GM23338 (cell line): ENCODE data around the gene EIF4G3. TPM values are rescaled to one million over a fixed set of nuclear protein-coding genes. Genes with fewer than 3 reads are reported as not detected.
A peak's percentile ranks its signal among the peaks of the same experiment; 100 is the strongest.

ENCODE experiments used
- ATAC-seq: fragments of 200-7000 bp; cut with Tn5 transposase; 3 replicates; pipeline ENCODE4 v1.9.1; 2020
- DNase-seq: peaks from one replicate; pipeline ENCODE4 v3.0.0-alpha.2; 2015; ENCODE audit warnings: low spot score
- H2AFZ ChIP-seq: fragments of 200-600 bp; sonication (generic); 2 replicates; pipeline ENCODE4 v1.8.0; 2016; ENCODE audit warnings: antibody characterized with exemption, mild to moderate bottlenecking, moderate library complexity
- H3F3A ChIP-seq: fragments of 200-600 bp; sonication (generic); replicated peaks from 2 replicates; pipeline ENCODE4 v1.8.0; 2017; ENCODE audit warnings: antibody characterized with exemption, mixed run types, low read depth
- H3K27ac ChIP-seq: fragments of 200-600 bp; sonication (generic); 2 replicates; pipeline ENCODE4 v1.6.1; 2016; ENCODE audit warnings: low read depth
- H3K27me3 ChIP-seq: fragments of 200-600 bp; sonication (generic); 2 replicates; pipeline ENCODE4 v1.8.0; 2016; ENCODE audit warnings: mild to moderate bottlenecking, mixed run types, moderate library complexity; ENCODE audit not compliant: insufficient read depth
- H3K36me3 ChIP-seq: fragments of 200-600 bp; sonication (generic); 2 replicates; pipeline ENCODE4 v1.8.0; 2016; ENCODE audit warnings: mild to moderate bottlenecking; ENCODE audit not compliant: insufficient read depth
- H3K4me1 ChIP-seq: fragments of 200-600 bp; sonication (generic); 2 replicates; pipeline ENCODE4 v1.8.0; 2016; ENCODE audit warnings: mild to moderate bottlenecking, moderate library complexity; ENCODE audit not compliant: insufficient read depth
- H3K4me2 ChIP-seq: fragments of 200-600 bp; sonication (generic); 2 replicates; pipeline ENCODE4 v1.7.1; 2017; ENCODE audit warnings: mixed run types
- H3K4me3 ChIP-seq: fragments of 200-600 bp; sonication (generic); 2 replicates; pipeline ENCODE4 v1.6.1; 2016; ENCODE audit warnings: mixed run types
- H3K79me2 ChIP-seq: fragments of 200-600 bp; sonication (generic); replicated peaks from 2 replicates; pipeline ENCODE4 v1.8.0; 2017; ENCODE audit warnings: mild to moderate bottlenecking; ENCODE audit not compliant: insufficient read depth
- H3K9me2 ChIP-seq: fragments of 200-600 bp; sonication (generic); 2 replicates; pipeline ENCODE4 v1.8.0; 2017; ENCODE audit not compliant: insufficient read depth
- H4K20me1 ChIP-seq: fragments of 200-600 bp; sonication (generic); replicated peaks from 2 replicates; pipeline ENCODE4 v1.8.0; 2017; ENCODE audit warnings: mild to moderate bottlenecking; ENCODE audit not compliant: insufficient read depth
- H3K27ac Mint-ChIP-seq: 2 replicates; pipeline ENCODE4 v1.8.0; 2020; ENCODE audit warnings: inconsistent platforms, mild to moderate bottlenecking, moderate library complexity, mixed read lengths
- H3K27me3 Mint-ChIP-seq: 3 replicates; pipeline ENCODE4 v1.8.0; 2022; ENCODE audit warnings: low read depth, mild to moderate bottlenecking, moderate library complexity, mixed read lengths, inconsistent platforms; ENCODE audit not compliant: insufficient read depth, poor library complexity
- H3K36me3 Mint-ChIP-seq: 3 replicates; pipeline ENCODE4 v1.8.0; 2021; ENCODE audit warnings: low read depth, mild to moderate bottlenecking, inconsistent platforms, moderate library complexity, mixed read lengths
- H3K4me1 Mint-ChIP-seq: 3 replicates; pipeline ENCODE4 v1.8.0; 2020; ENCODE audit warnings: mild to moderate bottlenecking, inconsistent platforms, mixed read lengths
- H3K4me3 Mint-ChIP-seq: 3 replicates; pipeline ENCODE4 v1.8.0; 2021; ENCODE audit warnings: moderate library complexity, mild to moderate bottlenecking, inconsistent platforms, mixed read lengths
- H3K9me3 Mint-ChIP-seq: 3 replicates; pipeline ENCODE4 v1.8.0; 2020; ENCODE audit warnings: moderate library complexity, mild to moderate bottlenecking, inconsistent platforms, mixed read lengths
- CREB1 ChIP-seq: fragments of 250-450 bp; sonication (Bioruptor Pico); IDR thresholded peaks from 2 replicates; pipeline ENCODE4 v1.5.0; 2020; ENCODE audit warnings: low read depth, mild to moderate bottlenecking, moderate library complexity
- ETS1 ChIP-seq: IDR thresholded peaks from 2 replicates; pipeline ENCODE4 v1.6.1; 2016; ENCODE audit warnings: antibody characterized with exemption
- EZH2 ChIP-seq: fragments of 200-600 bp; sonication (generic); IDR thresholded peaks from one replicate; pipeline ENCODE4 v1.8.0; 2017; ENCODE audit warnings: antibody characterized with exemption, mild to moderate bottlenecking, low read depth; ENCODE audit not compliant: unreplicated experiment
- EZH2phosphoT487 ChIP-seq: fragments of 200-600 bp; sonication (generic); IDR thresholded peaks from one replicate; pipeline ENCODE4 v1.8.1; 2018; ENCODE audit warnings: antibody characterized with exemption; ENCODE audit not compliant: unreplicated experiment
- JUNB ChIP-seq: IDR thresholded peaks from one replicate; pipeline ENCODE4 v1.6.1; 2016; ENCODE audit warnings: antibody characterized with exemption; ENCODE audit not compliant: unreplicated experiment
- NANOG ChIP-seq: IDR thresholded peaks from 2 replicates; pipeline ENCODE4 v1.6.1; 2016; ENCODE audit warnings: antibody characterized with exemption, borderline replicate concordance
- STAT1 ChIP-seq: IDR thresholded peaks from one replicate; pipeline ENCODE4 v1.6.1; 2016; ENCODE audit warnings: antibody characterized with exemption; ENCODE audit not compliant: unreplicated experiment
- ZNF114 ChIP-seq: fragments of 250-450 bp; sonication (Bioruptor Pico); IDR thresholded peaks from 2 replicates; pipeline ENCODE4 v1.5.0; 2020; ENCODE audit warnings: mild to moderate bottlenecking, moderate library complexity
- ZNF331 ChIP-seq: fragments of 250-450 bp; sonication (Bioruptor Pico); IDR thresholded peaks from 2 replicates; pipeline ENCODE4 v1.5.0; 2020; ENCODE audit warnings: low read depth, mild to moderate bottlenecking, moderate library complexity
- ZNF462 ChIP-seq: fragments of 250-450 bp; sonication (Bioruptor Pico); IDR thresholded peaks from 2 replicates; pipeline ENCODE4 v1.5.0; 2020; ENCODE audit warnings: mild to moderate bottlenecking, moderate library complexity
- polyA plus RNA-seq: library from polyadenylated mRNA; unstranded; fragments of >200 nt; fragmentation: Nextera tagmentation; extraction: Ambion mirVana; gene quantifications from 2 replicates; pipeline ENCODE4 v1.2.1, GENCODE V29; 2016
- total RNA-seq: library from RNA; depleted of rRNA; stranded (reverse); fragments of >200 nt; shearing (Covaris generic); gene quantifications from 2 replicates; pipeline ENCODE4 v1.2.3, GENCODE V29; 2014

Gene EIF4G3
- total and polyA plus RNA-seq, 2 experiments from 2014 or later: 37.9 to 68.1 TPM

- TF ChIP-seq EZH2: no peak
- no peak for TF ChIP-seq STAT1
- no peak for TF ChIP-seq CREB1 (CRISPR knock-in tag)
- no peak for TF ChIP-seq ZNF331 (CRISPR knock-in tag)
- no peak for TF ChIP-seq ETS1
- TF ChIP-seq ZNF114 (CRISPR knock-in tag): no peak
Observed at GRCh38 chr1:20974951-20975350, 201.7 kb downstream of the EIF4G3 start (continued).

GRCh38 chr1:20974069-20974468, 202.6 kb downstream of the EIF4G3 start:
- ATAC-seq (no peak), DNase-seq (no peak)
- Histone ChIP-seq H2AFZ (no peak overlapping the region), H3K4me1 (no peaks in the 10 kb centered on the region), H3F3A (no peaks in the 10 kb centered on the region), H3K4me2 (no peak overlapping the region), H4K20me1 (peaks cover 8% of the 10 kb centered on the region; the same call in 1 of the 2 replicates), H3K4me3 (no peak overlapping the region), H3K79me2 (no peaks in the 10 kb centered on the region), H3K9me2 (no peaks in the 10 kb centered on the region), H3K27ac (peak overlapping the region; percentile 47; the same call in 1 of the 2 replicates), H3K27me3 (no peaks in the 10 kb centered on the region), H3K36me3 (peaks cover 17% of the 10 kb centered on the region; the same call in 1 of the 2 replicates)
- Mint-ChIP-seq H3K36me3 (peaks cover 20% of the 10 kb centered on the region), H3K27me3 (peaks cover 2% of the 10 kb centered on the region), H3K9me3 (no peaks in the 10 kb centered on the region), H3K27ac (no peak overlapping the region), H3K4me1 (no peaks in the 10 kb centered on the region), H3K4me3 (no peak overlapping the region)
- no peak for TF ChIP-seq JUNB
- no peak for TF ChIP-seq ZNF114 (CRISPR knock-in tag)
- no peak for TF ChIP-seq ETS1
- TF ChIP-seq EZH2: no peak
- no peak for TF ChIP-seq ZNF331 (CRISPR knock-in tag)
- no peak for TF ChIP-seq EZH2phosphoT487

- H3K79me2 ChIP-seq: no peaks in the 10 kb centered on the region
- H3K27ac Mint-ChIP-seq: no peak overlapping the region
Observed at GRCh38 chr1:20972855-20973254, 203.8 kb downstream of the EIF4G3 start.

More at GRCh38 chr1:20972855-20973254, 203.8 kb downstream of the EIF4G3 start:
- H3K36me3 Mint-ChIP-seq: peaks cover 20% of the 10 kb centered on the region
- no peaks in the 10 kb centered on the region for H3K27me3 ChIP-seq
- H3K4me1 ChIP-seq: no peaks in the 10 kb centered on the region
- peaks cover 22% of the 10 kb centered on the region; the same call in 1 of the 2 replicates for H3K36me3 ChIP-seq
- TF ChIP-seq NANOG (no peak), ZNF462 (CRISPR knock-in tag) (no peak), CREB1 (CRISPR knock-in tag) (no peak), ETS1 (no peak)
- H3K4me3 Mint-ChIP-seq: no peak overlapping the region
- DNase-seq: no peak
- H4K20me1 ChIP-seq: peaks cover 8% of the 10 kb centered on the region; the same call in 1 of the 2 replicates
- H3K27ac ChIP-seq: no peak overlapping the region
- no peak for ATAC-seq
- H2AFZ ChIP-seq: no peak overlapping the region
- no peaks in the 10 kb centered on the region for H3K9me2 ChIP-seq
- H3K4me2 ChIP-seq: no peak overlapping the region
- H3K4me3 ChIP-seq: no peak overlapping the region
- peaks cover 2% of the 10 kb centered on the region for H3K27me3 Mint-ChIP-seq
- H3K4me1 Mint-ChIP-seq: no peaks in the 10 kb centered on the region
- H3F3A ChIP-seq: no peaks in the 10 kb centered on the region
- H3K9me3 Mint-ChIP-seq: no peaks in the 10 kb centered on the region
